Measurements from ENCODE around the gene NMUR1.

DNA sequence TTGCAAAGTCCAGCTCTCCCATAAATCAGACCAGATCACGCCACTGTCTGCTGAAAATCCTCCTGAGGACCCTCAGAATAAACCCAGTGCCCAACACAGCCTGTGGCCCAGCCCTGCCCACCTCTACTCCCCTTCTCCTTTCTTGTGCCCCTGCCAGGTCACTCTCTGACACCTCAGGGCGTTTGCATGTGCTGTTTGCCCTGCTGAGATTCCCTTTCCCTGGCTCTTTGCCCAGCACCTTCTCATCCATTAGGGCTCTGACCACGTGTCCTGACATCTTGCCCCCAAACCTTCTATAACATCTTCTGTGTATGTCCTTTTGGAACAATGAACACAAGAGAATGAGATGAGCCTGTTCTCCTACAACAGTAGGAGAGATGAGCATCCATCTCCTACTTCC is 18.5 kb upstream of the NMUR1 start:
- TF ChIP-seq, protein P1, sequence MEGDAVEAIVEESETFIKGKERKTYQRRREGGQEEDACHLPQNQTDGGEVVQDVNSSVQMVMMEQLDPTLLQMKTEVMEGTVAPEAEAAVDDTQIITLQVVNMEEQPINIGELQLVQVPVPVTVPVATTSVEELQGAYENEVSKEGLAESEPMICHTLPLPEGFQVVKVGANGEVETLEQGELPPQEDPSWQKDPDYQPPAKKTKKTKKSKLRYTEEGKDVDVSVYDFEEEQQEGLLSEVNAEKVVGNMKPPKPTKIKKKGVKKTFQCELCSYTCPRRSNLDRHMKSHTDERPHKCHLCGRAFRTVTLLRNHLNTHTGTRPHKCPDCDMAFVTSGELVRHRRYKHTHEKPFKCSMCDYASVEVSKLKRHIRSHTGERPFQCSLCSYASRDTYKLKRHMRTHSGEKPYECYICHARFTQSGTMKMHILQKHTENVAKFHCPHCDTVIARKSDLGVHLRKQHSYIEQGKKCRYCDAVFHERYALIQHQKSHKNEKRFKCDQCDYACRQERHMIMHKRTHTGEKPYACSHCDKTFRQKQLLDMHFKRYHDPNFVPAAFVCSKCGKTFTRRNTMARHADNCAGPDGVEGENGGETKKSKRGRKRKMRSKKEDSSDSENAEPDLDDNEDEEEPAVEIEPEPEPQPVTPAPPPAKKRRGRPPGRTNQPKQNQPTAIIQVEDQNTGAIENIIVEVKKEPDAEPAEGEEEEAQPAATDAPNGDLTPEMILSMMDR (IDR thresholded peaks at IDR 0.05; ENCODE audit: low read length) = no peak
- no peak for TF ChIP-seq EZH2 (optimal IDR thresholded peaks at IDR 0.05; ENCODE audit: low read depth, low read length)
- TF ChIP-seq EZH2phosphoT487 (IDR thresholded peaks at IDR 0.05; ENCODE audit: low read length) = no peak
